SK-N-MC (cell line): Measurements from ENCODE around the gene ZNF786.

Experiments used
- EZH2 ChIP-seq: fragments of 200-600 bp; sonication (generic); IDR thresholded peaks from one replicate; pipeline ENCODE4 v1.6.1; 2017; ENCODE audit warnings: antibody characterized with exemption
- FOXP2 ChIP-seq: optimal IDR thresholded peaks from 2 replicates; pipeline ENCODE3; 2011; ENCODE audit warnings: mild to moderate bottlenecking, moderate library complexity; ENCODE audit not compliant: insufficient read depth; ENCODE audit errors: extremely low read length, control extremely low read depth
- POLR2AphosphoS5 ChIP-seq: IDR thresholded peaks from 2 replicates; pipeline ENCODE4 v1.6.1; 2012; ENCODE audit warnings: mild to moderate bottlenecking, low read depth, low read length, borderline replicate concordance

GRCh38 chr7:149031353-149031910, 59.1 kb downstream of the ZNF786 start:
- TF ChIP-seq POLR2AphosphoS5 = no peak
- no peak for TF ChIP-seq EZH2
- TF ChIP-seq FOXP2 = no peak
